ENCODE data around the gene PLEKHO1. TPM values are rescaled to one million over a fixed set of nuclear protein-coding genes. Genes with fewer than 3 reads are reported as not detected.
"Not testable (repeated sequence)": the region's sequence is repeated elsewhere in the genome, so short reads cannot be mapped to it uniquely, and the experiment has no call there.

PLEKHO1 gene
- total RNA-seq, 1 experiment from 2014 or later = 50.1 TPM

GRCh38 chr1:150173141-150173585, 23.4 kb downstream of the PLEKHO1 start:
- no peak for DNase-seq (ENCODE audit: low read depth)

DNA sequence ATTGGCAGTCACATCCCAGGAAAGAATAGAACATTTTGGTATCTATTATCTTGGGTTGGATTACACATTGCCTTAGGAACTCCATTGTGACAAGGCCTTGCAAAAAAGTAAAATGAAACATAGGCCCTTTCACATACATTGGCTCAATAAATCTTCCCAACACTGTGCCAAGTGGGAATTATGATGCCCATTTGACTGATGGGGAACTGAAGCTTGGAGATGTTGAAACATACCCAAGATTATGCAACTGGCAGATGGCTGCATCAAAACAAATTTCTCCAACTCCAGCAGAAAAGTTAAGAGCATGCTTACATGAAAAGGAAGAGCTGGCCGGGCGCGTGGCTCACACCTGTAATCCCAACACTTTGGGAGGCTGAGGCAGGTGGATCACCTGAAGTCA, 26.9 kb downstream of the PLEKHO1 start:
- no peak for DNase-seq (ENCODE audit: low read depth)

DNA sequence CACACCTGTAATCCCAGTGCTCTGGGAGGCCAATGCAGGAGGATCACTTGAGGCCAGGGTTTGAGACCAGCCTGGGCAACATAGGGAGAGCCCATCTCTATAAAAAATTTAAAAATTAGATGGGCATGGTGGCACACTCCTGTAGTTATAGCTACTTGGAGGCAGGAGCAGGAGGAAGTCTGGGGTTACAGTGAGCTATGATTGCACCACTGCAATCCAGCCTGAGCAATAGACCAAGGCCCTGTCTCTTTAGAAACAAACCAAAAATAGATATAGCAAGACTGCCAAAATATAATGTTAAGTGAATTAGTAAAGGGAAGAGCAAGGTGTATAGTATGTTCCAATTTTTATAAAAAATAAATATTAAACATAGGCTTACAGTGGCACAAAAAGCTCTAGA, 28.8 kb downstream of the PLEKHO1 start:
- no peak for DNase-seq (ENCODE audit: low read depth)

- no peak for DNase-seq (ENCODE audit: low read depth)
These were observed 30.2 kb downstream of the PLEKHO1 start for GRCh38 chr1:150179867-150180266.

DNA sequence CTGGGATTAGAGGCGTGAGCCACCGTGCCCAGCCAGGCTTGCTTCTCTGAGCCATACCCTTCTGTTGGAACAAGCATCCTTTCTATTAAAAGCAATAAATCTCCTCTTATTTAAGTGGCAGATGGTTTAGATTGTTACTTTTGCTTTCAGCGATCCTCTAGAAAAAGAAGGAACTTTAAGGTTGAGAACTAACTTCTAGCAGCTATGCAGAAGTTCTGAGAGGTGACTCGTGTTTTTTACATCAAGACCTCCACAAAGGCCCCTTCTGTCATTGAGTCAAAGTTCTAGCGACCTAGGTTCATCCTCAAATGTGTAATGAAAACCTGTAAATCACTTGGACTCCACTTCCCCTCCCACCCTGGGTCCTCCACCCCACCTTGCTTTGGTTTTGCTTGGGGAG, 30.8 kb downstream of the PLEKHO1 start:
- no peak for DNase-seq (ENCODE audit: low read depth)

- DNase-seq (ENCODE audit: low read depth) = no peak
These were observed 32.5 kb downstream of the PLEKHO1 start for GRCh38 chr1:150182247-150182646.

DNA sequence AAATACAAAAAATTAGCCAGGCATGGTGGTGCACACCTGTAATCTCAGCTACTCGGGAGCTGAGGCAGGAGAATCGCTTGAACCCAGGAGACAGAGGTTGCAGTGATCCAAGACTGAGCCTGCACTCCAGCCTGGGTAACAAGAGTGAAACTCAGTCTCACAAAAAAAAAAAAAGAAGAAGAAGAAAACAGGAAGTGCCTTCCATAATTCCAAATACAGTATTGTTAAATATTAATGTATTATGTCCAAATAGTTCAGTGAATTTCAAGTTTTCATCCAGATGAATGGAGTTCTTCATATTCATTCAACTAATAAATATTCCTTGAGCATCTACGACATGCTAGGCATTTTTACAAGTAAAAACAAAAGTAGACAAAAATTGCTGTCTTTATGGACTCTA, 33.3 kb downstream of the PLEKHO1 start:
- no peak for DNase-seq (ENCODE audit: low read depth)

GRCh38 chr1:150185481-150185880, 35.8 kb downstream of the PLEKHO1 start:
- DNase-seq (ENCODE audit: low read depth) = no peak

GRCh38 chr1:150186438-150186788, 36.7 kb downstream of the PLEKHO1 start:
- not testable (repeated sequence) for DNase-seq (ENCODE audit: low read depth)

- peak; percentile 87 for DNase-seq (ENCODE audit: low read depth)
These were observed 37.3 kb downstream of the PLEKHO1 start for GRCh38 chr1:150186789-150187559.

DNA sequence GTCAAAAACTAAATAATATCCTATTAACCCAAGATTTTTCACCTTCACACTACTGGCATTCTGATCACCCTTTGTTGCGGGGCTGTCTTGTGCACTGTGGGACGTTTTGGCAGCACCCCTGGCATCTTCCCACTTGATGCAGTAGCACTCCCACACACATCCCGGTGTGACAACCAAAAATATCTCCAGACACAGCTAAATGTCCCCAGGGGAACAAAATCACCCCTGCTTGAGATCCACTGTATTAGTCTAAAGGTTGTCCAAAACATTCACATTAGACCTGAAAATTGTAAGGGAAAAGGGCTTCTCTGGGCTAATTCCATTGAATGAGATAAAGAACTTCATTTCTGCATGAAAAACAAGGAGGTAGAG, 37.8 kb downstream of the PLEKHO1 start:
- DNase-seq (ENCODE audit: low read depth) = no peak

DNA sequence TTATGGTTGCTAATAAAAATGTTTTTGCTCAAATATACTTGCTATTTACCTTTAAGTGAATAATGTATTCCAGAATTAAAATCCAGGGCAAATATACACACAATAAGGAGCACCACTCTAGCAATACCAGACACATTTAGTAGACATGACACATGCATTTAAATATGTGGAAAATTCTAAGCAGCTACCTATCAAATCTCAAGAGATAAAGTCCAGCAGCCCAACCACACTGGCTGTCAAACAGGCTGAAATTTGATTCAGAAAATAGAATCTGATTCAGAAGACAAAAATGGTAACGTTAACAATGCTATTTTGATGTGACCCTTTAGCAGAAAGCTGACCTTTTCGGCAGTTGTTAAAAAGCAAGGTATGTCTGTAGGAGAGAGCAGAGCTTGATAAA, 42.3 kb downstream of the PLEKHO1 start:
- DNase-seq (ENCODE audit: low read depth) = peak; percentile 66

DNA sequence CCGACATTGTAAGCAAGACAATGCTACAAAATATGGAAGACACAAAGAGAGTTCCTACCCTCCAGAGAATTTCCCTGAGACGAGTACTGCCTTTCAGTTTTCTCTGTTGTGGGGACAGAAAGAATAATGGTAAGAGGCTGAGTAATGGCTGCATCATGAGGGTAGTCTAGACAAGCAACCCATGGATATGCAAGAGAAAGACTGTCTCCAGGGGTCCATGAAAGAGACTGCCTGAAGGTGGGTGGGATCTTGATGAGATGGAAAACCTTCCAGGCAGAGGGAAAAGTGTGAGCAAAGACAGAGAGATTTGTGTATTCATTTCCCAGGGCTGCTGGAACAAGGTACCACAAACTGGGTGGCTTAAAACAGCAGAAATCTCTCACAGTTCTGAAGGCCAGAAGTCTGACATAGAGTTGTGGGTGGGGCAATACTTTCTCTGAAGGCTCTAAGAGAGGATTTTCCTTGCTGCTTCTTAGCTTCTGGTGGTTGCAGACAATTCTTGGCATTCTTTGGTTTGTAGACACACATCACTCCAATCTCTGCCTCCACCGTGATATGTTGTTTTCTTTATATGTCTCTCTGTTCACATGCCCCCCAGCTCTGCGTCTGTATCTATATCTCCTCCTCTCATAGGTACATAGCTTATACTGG, 44.8 kb downstream of the PLEKHO1 start:
- no peak for DNase-seq (ENCODE audit: low read depth)

- no peak for DNase-seq (ENCODE audit: low read depth)
These were observed 46.7 kb downstream of the PLEKHO1 start for GRCh38 chr1:150196417-150196816.

- DNase-seq (ENCODE audit: low read depth) = no peak
These were observed 57.7 kb downstream of the PLEKHO1 start for GRCh38 chr1:150207281-150207971.

DNA sequence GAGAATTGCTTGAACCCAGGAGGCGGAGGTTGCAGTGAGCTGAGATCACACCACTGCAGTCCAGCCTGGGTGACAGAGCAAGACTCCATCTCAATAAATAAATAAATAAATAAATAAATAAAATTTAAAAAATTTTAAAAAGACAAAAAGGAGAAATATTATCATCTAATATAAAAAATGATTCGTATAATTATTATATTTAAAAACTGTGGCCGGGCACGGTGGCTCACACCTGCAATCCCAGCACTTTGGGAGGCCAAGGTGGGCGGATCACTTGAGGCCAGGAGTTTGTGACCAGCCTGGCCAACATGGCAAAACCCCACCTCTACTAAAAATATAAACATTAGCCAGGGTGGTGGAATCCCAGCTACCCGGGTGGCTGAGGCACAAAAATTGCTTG, 58.7 kb downstream of the PLEKHO1 start:
- DNase-seq (ENCODE audit: low read depth) = not testable (repeated sequence)

Other genes with a start within 250 kb of the PLEKHO1 start
- 23.1 and 27.7 TPM in 2 replicates for gene SV2A, start 232.1 kb upstream of the PLEKHO1 start, total RNA-seq (2014; rRNA removed; shearing (Covaris generic))
- gene SF3B4, start 222.1 kb upstream of the PLEKHO1 start, total RNA-seq (2014; rRNA removed; shearing (Covaris generic)) = 21.4 and 35.8 TPM in 2 replicates
- 38.2 and 60.8 TPM in 2 replicates for gene MTMR11, start 213.0 kb upstream of the PLEKHO1 start, total RNA-seq (2014; rRNA removed; shearing (Covaris generic))
- 5.7 and 10.7 TPM in 2 replicates for gene OTUD7B, start 139.2 kb upstream of the PLEKHO1 start, total RNA-seq (2014; rRNA removed; shearing (Covaris generic))
- 27.9 and 28.5 TPM in 2 replicates for gene VPS45, start 82.1 kb upstream of the PLEKHO1 start, total RNA-seq (2014; rRNA removed; shearing (Covaris generic))
- gene ANP32E, start 86.2 kb downstream of the PLEKHO1 start, total RNA-seq (2014; rRNA removed; shearing (Covaris generic)) = 24.4 and 37.7 TPM in 2 replicates
- not detected in 2 replicates for gene CA14, start 107.9 kb downstream of the PLEKHO1 start, total RNA-seq (2014; rRNA removed; shearing (Covaris generic))
- 134 and 160 TPM in 2 replicates for gene APH1A, start 119.1 kb downstream of the PLEKHO1 start, total RNA-seq (2014; rRNA removed; shearing (Covaris generic))
- 0.47 and 0.84 TPM in 2 replicates for gene C1orf54, start 122.9 kb downstream of the PLEKHO1 start, total RNA-seq (2014; rRNA removed; shearing (Covaris generic))
- 3.2 and 5.7 TPM in 2 replicates for gene CIART, start 132.6 kb downstream of the PLEKHO1 start, total RNA-seq (2014; rRNA removed; shearing (Covaris generic))
- gene MRPS21, start 143.9 kb downstream of the PLEKHO1 start, total RNA-seq (2014; rRNA removed; shearing (Covaris generic)) = 72.0 and 99.7 TPM in 2 replicates
- gene PRPF3, start 171.6 kb downstream of the PLEKHO1 start, total RNA-seq (2014; rRNA removed; shearing (Covaris generic)) = 44.8 and 45.4 TPM in 2 replicates
- 5.0 and 8.7 TPM in 2 replicates for gene RPRD2, start 214.2 kb downstream of the PLEKHO1 start, total RNA-seq (2014; rRNA removed; shearing (Covaris generic))

Data from HT1080 (cell line).